Upper lobe of left lung (tissue), 6 donors: ENCODE data around the gene POFUT1. TPM values are rescaled to one million over a fixed set of nuclear protein-coding genes. Genes with fewer than 3 reads are reported as not detected.
"Not testable (repeated sequence)": the region's sequence is repeated elsewhere in the genome, so short reads cannot be mapped to it uniquely, and the experiment has no call there.

Source experiments
- ATAC-seq, 2 donors: fragments of 200-7000 bp; cut with Tn5 transposase; one replicate each; pipeline ENCODE4 v1.9.1; 2022; ENCODE audit warnings: mild to moderate bottlenecking in 2 of 2, moderate library complexity in 2 of 2; ENCODE audit not compliant: low FRiP score in 2 of 2
- DNase-seq, 2 donors: peaks; one replicate each; pipeline ENCODE4 v3.0.0-alpha.2; 2019 to 2020
- H3K27ac ChIP-seq, 4 donors: fragments of 200-600 bp; sonication (generic); one replicate each; pipeline ENCODE4 v1.5.1; 2016 to 2019
- H3K27me3 ChIP-seq, 4 donors: fragments of 200-600 bp; sonication (generic); one replicate each; pipeline ENCODE4 v1.5.1; 2017 to 2019
- H3K36me3 ChIP-seq, 4 donors: fragments of 200-600 bp; sonication (generic); one replicate each; pipeline ENCODE4 v1.5.1; 2016 to 2019
- H3K4me1 ChIP-seq, 4 donors: fragments of 200-600 bp; sonication (generic); one replicate each; pipeline ENCODE4 v1.5.1; 2018 to 2019
- H3K4me3 ChIP-seq, 4 donors: fragments of 200-600 bp; sonication (generic); one replicate each; pipeline ENCODE4 v1.5.1; 2017 to 2019; ENCODE audit warnings: mild to moderate bottlenecking in 2 of 4, moderate library complexity in 1 of 4
- H3K9me3 ChIP-seq, 4 donors: fragments of 200-600 bp; sonication (generic); one replicate each; pipeline ENCODE4 v1.5.1; 2018 to 2019
- CTCF ChIP-seq, 6 experiments: fragments of 450-650 bp in 4 of 6; fragments of 200-600 bp in 2 of 6; sonication (generic) in 2 of 6; IDR thresholded peaks; one replicate each; pipeline ENCODE4 v1.5.1; 2016 to 2019; ENCODE audit warnings: antibody characterized with exemption in 6 of 6
- EP300 ChIP-seq, 4 donors: sonication (generic); formaldehyde crosslinking; IDR thresholded peaks; one replicate each; pipeline ENCODE4 v1.5.1; 2017; ENCODE audit warnings: antibody characterized with exemption in 4 of 4, control low read depth in 2 of 4
- POLR2A ChIP-seq, 4 donors: fragments of 450-650 bp; IDR thresholded peaks; one replicate each; pipeline ENCODE4 v1.5.1; 2016 to 2017; ENCODE audit warnings: antibody characterized with exemption in 4 of 4, mild to moderate bottlenecking in 2 of 4
- POLR2AphosphoS5 ChIP-seq, 2 donors: sonication (generic); formaldehyde crosslinking; IDR thresholded peaks; one replicate each; pipeline ENCODE4 v1.5.1; 2017; ENCODE audit warnings: antibody characterized with exemption in 2 of 2
- WGBS, 2 donors: methylation state at CpG; one replicate each; pipeline ENCODE4 v1.1.5; 2017 to 2018; 5-methylcytosine and 5-hydroxymethylcytosine counted together
- total RNA-seq, 6 donors: library from RNA; depleted of rRNA in 4 of 6; stranded (reverse); fragments of >200 nt in 4 of 6; gene quantifications; one replicate each; pipeline versions ENCODE4 v1.1.0 to v1.2.1, GENCODE V29; 2016 to 2021
- donor health status: DM: no; HTN: no; CAD: no; lungs with moderate emphysema.
- donor health status: DM: no; HTN: yes; CAD: no; lungs with severe emphysema.

Gene POFUT1
- total RNA-seq, 6 donors from 2014 or later = 12.6 to 31.5 (median 26.5) TPM

- H3K4me3 ChIP-seq = no peak overlapping the region
- H3K9me3 ChIP-seq = no peaks in the 10 kb centered on the region
- H3K4me1 ChIP-seq = peaks cover 22 to 71% (median 39%) of the 10 kb centered on the region in 4 donors
- 87% methylated on average over 3 of the region's 3 CpGs; no CpG with 5 or more reads in 1 of the 2 donors for WGBS, 2 donors
- H3K36me3 ChIP-seq = peaks cover 3 to 19% (median 13%) of the 10 kb centered on the region in 4 donors
- no peak for DNase-seq
- peak overlapping the region; percentile 5 to 88 (median 68) for H3K27ac ChIP-seq
- H3K27me3 ChIP-seq = no peaks in the 10 kb centered on the region
- ATAC-seq = no peak
- no peak for TF ChIP-seq POLR2AphosphoS5 (IDR thresholded peaks at IDR 0.05)
- TF ChIP-seq EP300 (IDR thresholded peaks at IDR 0.05) = no peak
- TF ChIP-seq CTCF (IDR thresholded peaks at IDR 0.05) = no peak
- no peak for TF ChIP-seq POLR2A (IDR thresholded peaks at IDR 0.05)
Observed at GRCh38 chr20:32191422-32191821, 16.3 kb upstream of the POFUT1 start.

- Histone ChIP-seq H3K27ac (peak overlapping the region in 3 of 4 donors; percentile 5 to 88 (median 81)), H3K9me3 (no peaks in the 10 kb centered on the region), H3K4me1 (peaks cover 22 to 71% (median 39%) of the 10 kb centered on the region in 4 donors), H3K4me3 (no peak overlapping the region), H3K27me3 (no peaks in the 10 kb centered on the region), H3K36me3 (peaks cover 3 to 24% (median 18%) of the 10 kb centered on the region in 4 donors)
- ATAC-seq (no peak), DNase-seq (no peak)
- TF ChIP-seq POLR2A (IDR thresholded peaks at IDR 0.05) (no peak), POLR2AphosphoS5 (IDR thresholded peaks at IDR 0.05) (no peak), EP300 (IDR thresholded peaks at IDR 0.05) (no peak), CTCF (IDR thresholded peaks at IDR 0.05) (no peak)
Observed at GRCh38 chr20:32191873-32192272, 15.8 kb upstream of the POFUT1 start.

- no peaks in the 10 kb centered on the region for H3K27me3 ChIP-seq
- H3K27ac ChIP-seq = peak overlapping the region; percentile 15 to 81 (median 36)
- peak in 1 of 2 donors; percentile 78 for DNase-seq
- peaks cover 10 to 32% (median 26%) of the 10 kb centered on the region in 4 donors for H3K36me3 ChIP-seq
- H3K4me1 ChIP-seq = peaks cover 22 to 71% (median 39%) of the 10 kb centered on the region in 4 donors
- no peaks in the 10 kb centered on the region for H3K9me3 ChIP-seq
- no peak overlapping the region for H3K4me3 ChIP-seq
- no peak for TF ChIP-seq CTCF (IDR thresholded peaks at IDR 0.05)
- TF ChIP-seq POLR2AphosphoS5 (IDR thresholded peaks at IDR 0.05) = peak in 1 of 2 donors; percentile 31
- TF ChIP-seq EP300 (IDR thresholded peaks at IDR 0.05) = peak in 1 of 4 donors; percentile 71
- no peak for TF ChIP-seq POLR2A (IDR thresholded peaks at IDR 0.05)
- 42 to 49% methylated on average over 3 of the region's 3 CpGs for WGBS, 2 donors
- peak in 1 of 2 donors; percentile 37 for ATAC-seq
Observed at GRCh38 chr20:32192698-32193097, 15.0 kb upstream of the POFUT1 start.

- H3K27me3 ChIP-seq, DNase-seq, H3K9me3 ChIP-seq, H3K4me3 ChIP-seq, ATAC-seq: not testable (repeated sequence)
- peaks cover 22 to 68% (median 41%) of the 10 kb centered on the region in 4 donors for H3K4me1 ChIP-seq
- WGBS, 2 donors = 90% methylated on average over 5 of the region's 5 CpGs
- peak overlapping the region; percentile 15 to 81 (median 36) for H3K27ac ChIP-seq
- H3K36me3 ChIP-seq = peaks cover 10 to 37% (median 27%) of the 10 kb centered on the region in 4 donors
Observed at GRCh38 chr20:32193336-32193735, 14.3 kb upstream of the POFUT1 start.

- ATAC-seq (no peak), DNase-seq (no peak)
- 53 to 70% methylated on average over 6 of the region's 6 CpGs for WGBS, 2 donors
- TF ChIP-seq POLR2A (IDR thresholded peaks at IDR 0.05) = no peak
- TF ChIP-seq EP300 (IDR thresholded peaks at IDR 0.05) = no peak
- no peak for TF ChIP-seq POLR2AphosphoS5 (IDR thresholded peaks at IDR 0.05)
- no peak for TF ChIP-seq CTCF (IDR thresholded peaks at IDR 0.05)
- H3K4me3 ChIP-seq = no peak overlapping the region
- H3K27ac ChIP-seq = peak overlapping the region in 2 of 4 donors; percentile 36
- no peaks in the 10 kb centered on the region for H3K9me3 ChIP-seq
- H3K4me1 ChIP-seq = peaks cover 19 to 68% (median 40%) of the 10 kb centered on the region in 4 donors
- no peaks in the 10 kb centered on the region for H3K27me3 ChIP-seq
- H3K36me3 ChIP-seq = peaks cover 10 to 44% (median 30%) of the 10 kb centered on the region in 4 donors
Observed at GRCh38 chr20:32193996-32194395, 13.7 kb upstream of the POFUT1 start.
